Transverse colon (tissue), 3 donors: ENCODE data around the gene RAET1E.

Experiments
- CTCF ChIP-seq, 5 experiments: fragments of 200-600 bp in 3 of 5; fragments of 450-650 bp in 2 of 5; sonication (generic) in 3 of 5; IDR thresholded peaks; 1 replicate in 2 of 5; 2 replicates in 3 of 5; pipeline ENCODE4 v1.5.1; 2016 to 2017; ENCODE audit warnings: antibody characterized with exemption in 5 of 5, inconsistent platforms in 3 of 5, mild to moderate bottlenecking in 2 of 5, moderate library complexity in 1 of 5
- EP300 ChIP-seq: sonication (generic); formaldehyde crosslinking; IDR thresholded peaks from one replicate; pipeline ENCODE4 v1.6.1; 2017; ENCODE audit warnings: antibody characterized with exemption, low read depth

GRCh38 chr6:149864578-149865535 is 33.1 kb downstream of the RAET1E start:
- TF ChIP-seq CTCF (IDR thresholded peaks at IDR 0.05) (peak; percentile 57 to 79 (median 65)), EP300 (no peak)
